SH-SY5Y (cell line): Measurements from ENCODE around the gene BCAP31.

Experiments
- GATA2 ChIP-seq: IDR thresholded peaks from 2 replicates; pipeline ENCODE4 v1.6.1; 2011; ENCODE audit warnings: mild to moderate bottlenecking, low read depth, low read length
- GATA3 ChIP-seq: IDR thresholded peaks from 2 replicates; pipeline ENCODE4 v1.6.1; 2011; ENCODE audit warnings: low read depth, mild to moderate bottlenecking, low read length, moderate library complexity

DNA sequence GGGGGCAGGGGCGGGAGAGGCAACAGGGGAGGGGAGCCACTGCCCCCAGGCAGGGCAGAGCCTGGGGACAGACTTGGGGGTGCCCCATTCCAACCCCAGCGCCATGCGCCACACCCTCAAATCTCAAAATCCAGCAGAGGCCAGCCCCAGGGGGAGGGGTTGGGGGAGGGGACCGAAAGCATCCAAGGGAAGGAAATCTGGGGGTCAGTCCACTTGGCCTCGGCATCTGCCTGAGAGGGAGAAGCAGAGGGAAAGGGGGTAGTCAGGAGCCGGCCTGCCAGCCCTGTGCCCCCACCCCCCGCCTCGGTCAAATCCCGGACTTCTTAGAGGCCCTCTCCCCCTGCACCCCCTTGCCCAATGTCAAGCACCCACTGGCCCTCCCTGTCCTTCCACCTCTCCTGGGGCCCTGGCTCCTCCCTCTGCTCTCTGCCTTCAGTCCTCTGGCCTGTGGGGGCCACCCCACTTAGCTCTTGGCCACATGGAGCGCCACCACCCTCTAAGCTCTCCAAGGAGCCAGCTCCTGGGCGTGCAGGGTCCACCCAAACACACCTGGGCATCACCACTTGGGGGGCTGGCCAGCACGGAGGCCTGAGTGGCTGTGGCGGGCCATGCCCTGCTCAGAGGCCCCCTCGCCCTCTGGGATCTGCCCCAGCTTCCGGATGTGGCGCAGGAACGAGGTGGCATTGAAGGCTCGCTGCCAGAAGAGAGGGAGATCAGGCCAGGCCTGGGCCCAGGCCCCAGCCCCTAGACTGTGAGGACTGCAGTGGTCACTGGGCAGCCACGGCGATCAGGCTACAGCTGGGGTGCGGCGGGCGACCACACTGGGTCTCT lies 54.1 kb downstream of the BCAP31 start:
- no peak for TF ChIP-seq GATA2
- no peak for TF ChIP-seq GATA3
